ENCODE results near the gene ZNF581. TPM values are rescaled to one million over a fixed set of nuclear protein-coding genes. Genes with fewer than 3 reads are reported as not detected.

Gene ZNF581
- polyA plus RNA-seq, 1 donor, result 30.1 TPM

DNA sequence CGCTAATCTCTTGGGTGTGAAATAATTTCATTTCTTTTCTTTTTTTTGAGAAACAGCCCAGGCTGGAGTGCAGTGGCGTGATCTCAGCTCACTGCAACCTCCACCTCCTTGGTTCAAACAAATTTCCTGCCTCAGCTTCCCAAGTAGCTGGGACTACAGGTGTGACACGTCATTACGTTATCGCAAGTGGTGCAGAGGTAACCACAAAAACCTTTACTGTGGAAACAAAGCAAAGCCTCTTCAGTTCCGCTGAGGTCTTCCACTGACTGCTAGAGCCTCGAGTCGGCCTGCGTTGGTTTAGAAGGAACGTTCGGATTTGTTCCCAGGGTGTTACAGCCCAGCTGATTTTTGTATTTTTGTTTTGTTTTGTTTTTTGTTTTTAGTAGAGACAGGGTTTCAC lies 17.1 kb upstream of the ZNF581 start:
- DNase-seq (ENCODE audit: low read depth), result no peak

DNA sequence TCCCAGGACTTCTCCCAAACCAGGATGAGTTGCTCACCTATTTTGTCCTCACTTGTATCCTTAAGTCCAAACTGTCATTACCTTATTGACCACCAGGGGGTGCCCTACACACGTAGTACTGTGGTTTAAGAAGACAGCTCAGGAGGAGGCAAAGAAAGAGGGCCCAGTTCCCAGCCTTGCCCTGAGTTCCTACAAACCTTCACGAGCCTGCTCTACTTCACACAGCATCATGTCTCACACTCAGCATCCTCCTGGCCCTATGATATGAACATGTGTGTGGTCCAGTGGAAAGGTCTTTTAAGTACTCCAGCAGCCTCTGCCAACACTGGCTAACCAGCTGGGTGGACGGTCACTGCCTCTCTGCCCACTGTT lies 11.0 kb upstream of the ZNF581 start:
- peak; percentile 81 for DNase-seq (ENCODE audit: low read depth)

DNA sequence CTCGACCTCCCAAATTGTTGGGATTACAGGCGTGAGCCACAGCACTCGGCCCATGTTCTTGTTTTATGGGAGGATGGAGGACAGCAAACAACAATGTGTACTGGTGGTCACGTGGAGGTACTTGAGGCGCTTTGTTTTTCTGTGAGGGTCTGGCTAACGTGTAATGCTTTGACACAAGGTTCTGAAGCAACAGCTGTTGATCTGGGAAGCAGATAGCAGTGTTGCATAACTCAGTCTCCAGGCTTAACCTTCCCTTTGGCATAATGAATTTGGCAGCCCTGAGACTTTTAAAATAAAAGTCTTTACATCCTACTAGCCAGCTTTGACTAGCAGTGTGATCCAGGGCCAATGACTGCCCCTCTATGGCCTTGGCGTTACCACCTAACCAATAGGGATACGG lies 9.6 kb upstream of the ZNF581 start:
- DNase-seq (ENCODE audit: low read depth), result no peak

DNA sequence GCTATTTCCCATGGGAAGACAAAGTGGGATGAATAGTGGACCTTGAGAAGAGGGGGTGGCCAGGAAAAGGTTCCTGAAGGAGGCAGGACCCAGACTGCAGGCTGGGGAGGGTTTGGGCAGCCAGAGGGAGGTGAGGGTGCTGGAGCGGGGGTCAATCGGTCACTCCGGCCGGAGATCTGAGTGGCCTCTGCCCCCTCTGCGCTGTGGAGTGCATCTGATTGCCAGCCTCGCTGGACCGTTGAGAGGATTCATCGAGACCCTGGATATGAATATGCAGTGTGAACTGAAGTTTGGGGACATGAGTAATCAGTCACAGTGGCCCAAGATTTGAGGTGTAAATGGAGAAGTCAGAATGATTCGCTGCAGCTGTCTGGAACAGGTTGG lies 8.1 kb upstream of the ZNF581 start:
- DNase-seq (ENCODE audit: low read depth), result no peak

DNA sequence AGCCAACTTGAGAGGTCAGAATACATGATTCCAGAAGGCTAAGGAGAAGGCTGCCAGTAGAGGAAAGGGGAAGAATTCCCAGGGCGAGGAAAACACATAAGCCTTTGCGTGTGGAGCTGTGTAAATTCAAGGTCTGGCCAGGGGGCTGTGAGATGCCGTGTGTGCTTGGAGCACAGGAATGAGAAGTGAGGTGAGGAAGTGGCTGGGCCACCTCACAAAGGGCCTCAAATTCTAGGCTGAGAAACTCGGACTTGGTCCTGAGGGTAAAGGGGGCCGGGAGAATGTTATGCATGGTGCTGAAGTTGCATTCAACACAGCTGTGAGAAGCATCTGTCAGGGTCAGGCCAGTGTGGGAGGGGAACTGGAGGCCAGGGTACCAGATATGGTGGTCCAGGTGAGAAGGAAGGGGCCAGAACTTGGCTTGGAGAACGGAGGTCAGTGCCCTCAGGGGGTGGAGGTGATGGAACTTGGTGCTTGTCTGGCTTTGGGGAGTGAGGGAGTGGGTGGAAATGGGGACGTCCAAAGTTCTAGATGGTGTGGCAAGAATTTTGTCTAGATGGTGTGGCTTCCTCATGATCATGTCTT lies 7.5 kb upstream of the ZNF581 start:
- no peak for DNase-seq (ENCODE audit: low read depth)

DNA sequence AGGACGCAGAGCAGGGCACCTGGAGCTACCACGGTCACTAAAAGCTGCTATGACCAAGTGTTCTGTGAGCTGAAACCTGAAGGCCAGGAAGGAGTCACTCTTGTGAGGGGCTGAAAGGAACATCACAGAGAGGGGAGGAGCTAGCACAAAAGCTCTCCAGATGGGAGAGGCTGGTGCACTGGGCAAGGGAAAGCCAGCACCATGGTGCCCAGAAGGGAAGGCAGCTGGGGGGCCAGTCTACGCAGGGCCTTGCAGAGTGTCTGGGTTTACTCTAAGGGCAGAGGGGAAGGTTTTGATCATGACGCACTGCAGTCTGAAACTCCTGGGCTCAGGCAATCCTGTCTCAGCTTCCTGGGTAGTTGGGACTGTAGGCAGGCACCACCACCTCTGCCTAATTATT lies 6.7 kb upstream of the ZNF581 start:
- DNase-seq (ENCODE audit: low read depth), result no peak

DNA sequence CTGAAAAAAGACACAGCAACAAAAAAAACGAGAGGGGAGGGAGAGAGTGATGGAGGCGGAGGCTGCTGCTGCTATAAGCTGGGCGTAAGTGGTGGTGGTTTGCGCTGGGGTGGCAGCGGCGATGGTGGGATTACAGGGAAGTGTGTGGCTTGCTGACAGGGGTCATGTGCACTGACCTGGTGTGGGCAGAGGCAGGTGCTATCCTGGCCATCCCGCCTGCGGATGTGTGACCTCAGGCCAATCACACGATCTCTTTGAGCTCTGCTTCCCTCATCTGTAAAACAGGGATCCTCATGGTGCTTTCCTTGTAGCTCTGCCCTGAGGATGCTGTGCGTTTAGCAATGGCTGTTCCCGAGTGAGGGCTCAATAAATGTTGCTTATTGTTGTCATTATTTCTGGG lies 5.9 kb upstream of the ZNF581 start:
- no peak for DNase-seq (ENCODE audit: low read depth)

DNA sequence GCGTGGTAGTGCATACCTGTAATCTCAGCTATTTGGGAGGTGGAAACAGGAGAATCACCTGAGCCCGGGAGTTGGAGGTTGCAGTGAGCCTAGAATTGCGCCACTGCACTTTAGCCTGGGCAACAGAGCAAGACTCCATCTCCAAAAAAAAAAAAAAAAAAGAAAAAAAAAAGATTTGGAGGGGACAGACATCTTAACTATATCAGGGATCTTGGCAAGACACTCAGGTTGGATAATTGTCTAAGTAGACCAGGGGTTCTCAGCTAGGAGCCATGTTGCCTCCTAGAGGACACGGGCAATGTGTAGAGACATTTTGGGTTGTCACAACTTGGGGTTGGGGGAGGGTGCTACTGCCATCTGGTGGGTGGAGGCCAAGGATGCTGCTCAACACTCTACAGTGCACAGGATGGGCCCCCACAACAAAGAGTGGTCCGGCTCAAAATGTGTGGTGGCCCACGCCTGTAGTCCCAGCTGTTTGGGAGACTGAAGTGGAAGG lies 4.5 kb upstream of the ZNF581 start:
- no peak for DNase-seq (ENCODE audit: low read depth)

DNA sequence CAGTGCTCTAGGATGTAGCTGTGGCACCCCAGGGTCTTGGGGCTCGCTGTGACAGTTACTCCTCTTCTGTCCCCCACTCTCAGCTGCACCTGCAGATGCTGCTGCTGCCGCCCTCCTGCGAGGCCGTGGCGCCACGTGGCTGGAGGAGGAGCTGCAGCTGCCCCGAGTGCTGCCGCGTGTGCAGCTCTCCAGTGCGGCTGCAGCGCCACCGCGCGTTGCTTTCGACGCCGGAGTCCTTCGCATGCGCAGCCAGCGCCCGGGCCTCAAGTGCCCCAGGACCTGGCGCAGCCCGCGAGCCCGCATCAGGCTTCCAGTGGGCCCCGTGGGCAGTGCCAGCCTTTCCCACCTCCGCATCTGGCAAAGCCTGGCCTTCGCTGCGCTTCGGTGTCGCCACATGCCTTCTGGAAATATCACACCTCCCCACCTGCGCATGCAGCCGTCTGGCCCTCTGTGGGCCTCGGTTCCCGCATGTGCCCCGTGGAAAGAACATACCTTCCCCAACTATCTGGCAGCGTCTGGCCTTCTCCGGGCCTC lies 3.3 kb upstream of the ZNF581 start:
- DNase-seq (ENCODE audit: low read depth), result no peak

DNA sequence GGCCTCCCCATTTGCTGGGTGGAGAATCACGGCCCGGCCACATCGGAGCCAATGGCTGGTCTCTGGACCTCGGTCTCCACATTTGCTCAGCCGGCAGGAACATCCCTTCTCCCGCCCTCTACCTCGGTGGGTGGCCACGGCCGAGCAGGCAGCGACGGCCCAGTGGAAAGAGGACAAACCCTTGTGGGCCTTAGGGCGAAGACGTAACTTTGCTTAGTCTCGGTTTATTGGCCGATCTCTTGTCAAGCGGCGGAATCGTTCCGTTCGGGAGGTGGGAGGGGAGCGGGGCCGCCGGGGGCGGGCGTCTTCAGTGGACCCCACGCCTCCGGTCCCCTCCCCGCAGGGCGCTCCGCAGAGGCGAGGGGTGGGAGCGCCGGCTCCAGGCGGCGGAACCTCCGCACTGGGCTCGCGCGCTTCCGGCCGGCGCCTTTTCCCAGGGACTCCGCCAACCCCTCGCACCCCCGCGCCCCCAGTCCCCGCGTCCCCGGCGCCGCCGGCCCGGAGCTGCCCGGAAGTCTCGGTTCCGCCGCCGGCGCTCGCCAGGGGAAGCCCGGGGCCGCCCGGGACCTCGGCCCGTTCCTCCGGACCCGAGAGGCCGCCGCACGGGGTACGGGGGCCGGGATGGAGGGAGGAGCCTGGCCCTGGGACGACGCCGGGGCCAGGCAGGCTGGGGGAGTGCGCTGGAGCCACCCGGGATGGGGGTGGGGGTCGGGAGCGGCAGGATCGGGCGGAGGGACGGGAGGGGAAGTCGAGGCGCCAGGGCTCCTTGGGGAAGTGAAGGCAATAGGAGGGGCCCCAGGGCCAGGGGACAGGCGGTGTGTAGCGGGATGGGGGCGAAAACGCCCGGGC lies 2.6 kb upstream of the ZNF581 start, which contains the start of gene ZNF580:
TSS of gene ZNF580 (plus strand) at position 426 of the 849 bp plus-strand sequence. CDS start 1,507 bp downstream, outside the sequence.
- DNase-seq (ENCODE audit: low read depth), result no peak

DNA sequence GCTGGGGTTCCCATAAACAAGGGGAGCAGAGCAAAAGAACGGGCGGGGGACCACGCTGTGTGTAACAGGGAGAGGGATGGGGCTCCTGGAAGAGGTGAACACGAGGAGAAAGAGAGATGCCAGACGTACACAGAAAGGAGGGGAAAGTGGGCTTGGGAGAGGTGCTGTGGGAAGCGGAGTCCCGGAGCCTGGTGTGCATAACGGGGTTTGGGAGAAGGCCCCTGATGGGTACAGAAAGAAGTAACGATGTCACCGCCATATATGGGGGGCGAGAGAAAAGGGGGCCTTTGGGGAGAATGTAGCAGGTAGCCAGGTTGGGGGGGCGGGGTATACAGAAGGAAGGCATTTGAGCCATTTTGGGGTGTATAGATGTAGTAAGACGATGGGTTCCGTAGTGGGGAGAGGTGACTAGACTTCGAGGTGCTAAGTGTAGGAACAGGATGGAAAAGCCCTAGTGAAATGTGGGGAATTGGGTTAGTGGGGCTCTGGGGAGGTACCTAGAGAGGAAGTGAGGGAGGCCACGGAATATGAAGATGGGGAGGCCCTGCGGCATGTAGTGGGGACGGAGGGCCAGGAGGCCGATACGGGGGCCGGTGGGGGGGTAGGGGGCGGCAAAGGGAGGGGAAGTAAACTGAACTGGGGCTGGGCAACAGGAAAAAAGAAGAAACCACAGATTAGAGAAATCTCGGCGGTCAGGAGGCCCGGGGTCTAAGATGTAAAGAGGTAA lies 1.9 kb upstream of the ZNF581 start:
- no peak for DNase-seq (ENCODE audit: low read depth)

DNA sequence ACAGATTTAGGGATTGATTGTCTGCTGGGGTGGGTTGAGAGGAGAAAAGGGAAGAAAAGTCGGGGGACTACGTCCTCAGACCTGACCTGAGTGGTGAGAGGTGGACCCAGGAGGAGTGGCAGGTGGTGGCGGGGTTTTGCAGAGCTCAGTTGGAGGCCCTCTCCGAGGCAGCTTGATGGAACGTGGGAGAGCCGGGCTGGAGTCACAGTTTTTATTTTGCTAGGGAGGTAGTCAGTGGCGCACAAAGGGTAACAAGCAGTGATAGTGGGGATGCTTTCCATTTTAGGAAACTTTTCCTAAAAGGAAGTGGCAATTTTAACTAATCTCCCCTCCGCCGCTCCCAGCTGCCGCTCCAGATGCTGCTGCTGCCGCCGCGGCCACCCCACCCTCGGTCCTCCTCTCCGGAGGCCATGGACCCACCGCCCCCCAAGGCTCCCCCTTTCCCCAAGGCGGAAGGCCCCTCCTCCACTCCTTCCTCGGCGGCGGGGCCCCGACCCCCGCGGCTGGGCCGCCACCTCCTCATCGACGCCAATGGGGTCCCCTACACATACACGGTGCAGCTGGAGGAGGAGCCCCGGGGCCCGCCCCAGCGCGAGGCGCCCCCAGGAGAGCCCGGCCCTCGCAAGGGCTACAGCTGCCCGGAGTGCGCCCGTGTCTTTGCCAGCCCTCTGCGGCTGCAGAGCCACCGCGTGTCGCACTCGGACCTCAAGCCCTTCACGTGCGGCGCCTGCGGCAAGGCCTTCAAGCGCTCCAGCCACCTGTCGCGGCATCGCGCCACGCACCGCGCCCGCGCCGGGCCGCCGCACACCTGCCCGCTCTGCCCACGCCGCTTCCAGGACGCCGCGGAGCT lies 1.1 kb upstream of the ZNF581 start:
- DNase-seq (ENCODE audit: low read depth), result no peak

DNA sequence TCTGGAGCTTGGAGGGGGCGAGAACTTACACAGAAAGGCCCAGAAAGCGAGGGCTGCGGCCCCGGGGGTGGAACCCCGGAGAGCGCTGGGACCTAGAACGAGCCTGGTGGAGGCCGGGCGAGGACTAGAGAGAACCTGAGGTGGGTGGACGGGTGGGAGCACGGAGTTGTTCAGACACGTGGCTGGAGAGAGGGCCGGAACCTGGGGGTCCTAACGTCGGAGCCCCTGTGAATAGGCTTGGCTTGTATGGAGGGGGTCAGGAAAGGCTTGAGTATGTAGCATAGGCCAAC lies 383 bp downstream of the ZNF581 start:
- DNase-seq (ENCODE audit: low read depth), result no peak

DNA sequence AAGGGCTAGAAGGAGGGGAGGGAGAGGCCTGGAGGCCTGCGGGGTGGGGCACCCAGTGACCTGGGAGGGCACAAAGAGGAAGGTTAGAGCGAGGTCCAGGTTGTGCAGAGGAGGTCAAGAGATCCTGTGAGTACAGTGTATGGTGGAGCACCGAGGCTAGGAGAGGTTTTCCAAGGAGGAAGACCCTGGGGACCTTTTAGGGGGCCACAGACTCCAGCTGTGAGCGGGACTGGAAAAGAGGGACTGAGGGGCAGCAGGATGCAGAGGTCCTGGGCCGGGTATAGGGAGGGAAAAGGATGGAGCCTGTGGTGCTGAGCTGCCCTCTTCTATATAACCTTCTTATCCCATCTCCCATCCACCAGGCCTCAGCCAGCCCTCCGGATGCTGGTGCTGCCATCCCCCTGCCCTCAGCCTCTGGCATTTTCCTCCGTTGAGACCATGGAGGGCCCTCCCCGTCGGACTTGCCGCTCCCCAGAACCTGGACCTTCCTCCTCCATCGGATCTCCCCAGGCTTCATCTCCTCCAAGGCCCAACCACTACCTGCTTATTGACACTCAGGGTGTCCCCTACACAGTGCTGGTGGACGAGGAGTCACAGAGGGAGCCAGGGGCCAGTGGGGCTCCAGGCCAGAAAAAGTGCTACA lies 863 bp downstream of the ZNF581 start:
- no peak for DNase-seq (ENCODE audit: low read depth)

DNA sequence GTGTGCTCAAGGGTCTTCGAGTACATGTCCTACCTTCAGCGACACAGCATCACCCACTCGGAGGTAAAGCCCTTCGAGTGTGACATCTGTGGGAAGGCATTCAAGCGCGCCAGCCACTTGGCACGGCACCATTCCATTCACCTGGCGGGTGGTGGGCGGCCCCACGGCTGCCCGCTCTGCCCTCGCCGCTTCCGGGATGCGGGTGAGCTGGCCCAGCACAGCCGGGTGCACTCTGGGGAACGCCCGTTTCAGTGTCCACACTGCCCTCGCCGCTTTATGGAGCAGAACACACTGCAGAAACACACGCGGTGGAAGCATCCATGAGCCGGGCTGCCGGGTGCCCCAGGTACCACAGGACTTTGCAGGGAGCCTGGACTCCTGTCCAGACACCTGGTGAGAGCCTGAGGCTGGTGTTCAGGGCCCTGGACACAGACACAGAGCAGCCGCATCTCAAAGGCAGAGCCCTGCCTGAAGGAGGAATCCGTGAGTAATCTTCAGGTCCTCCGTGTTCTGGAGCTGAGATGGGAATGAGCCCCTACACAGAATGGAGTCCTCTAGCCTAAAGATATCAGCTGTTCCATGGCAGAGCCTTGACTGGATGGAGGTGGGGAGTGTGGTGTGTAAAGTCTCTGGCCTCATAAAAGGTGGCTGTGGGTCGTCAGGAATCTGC lies 1.5 kb downstream of the ZNF581 start:
- no peak for DNase-seq (ENCODE audit: low read depth)

DNA sequence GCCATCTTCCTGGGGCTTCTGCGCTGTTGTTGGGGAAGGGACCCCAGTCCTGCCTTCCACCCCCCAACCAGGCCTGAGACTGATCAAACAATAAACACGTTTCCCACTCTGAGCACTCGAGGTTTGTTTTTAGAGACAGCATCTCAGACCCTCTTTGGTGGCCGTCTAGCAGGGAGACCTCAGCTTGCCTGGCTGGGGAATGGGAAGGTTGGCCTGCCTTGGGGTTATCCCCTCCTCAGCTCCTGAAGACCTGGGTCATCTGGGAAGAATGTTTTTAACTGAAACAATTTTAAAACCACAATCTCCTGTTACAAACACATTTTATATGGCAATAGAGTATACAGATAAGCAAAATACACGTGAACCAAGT lies 2.0 kb downstream of the ZNF581 start:
- DNase-seq (ENCODE audit: low read depth), result no peak

DNA sequence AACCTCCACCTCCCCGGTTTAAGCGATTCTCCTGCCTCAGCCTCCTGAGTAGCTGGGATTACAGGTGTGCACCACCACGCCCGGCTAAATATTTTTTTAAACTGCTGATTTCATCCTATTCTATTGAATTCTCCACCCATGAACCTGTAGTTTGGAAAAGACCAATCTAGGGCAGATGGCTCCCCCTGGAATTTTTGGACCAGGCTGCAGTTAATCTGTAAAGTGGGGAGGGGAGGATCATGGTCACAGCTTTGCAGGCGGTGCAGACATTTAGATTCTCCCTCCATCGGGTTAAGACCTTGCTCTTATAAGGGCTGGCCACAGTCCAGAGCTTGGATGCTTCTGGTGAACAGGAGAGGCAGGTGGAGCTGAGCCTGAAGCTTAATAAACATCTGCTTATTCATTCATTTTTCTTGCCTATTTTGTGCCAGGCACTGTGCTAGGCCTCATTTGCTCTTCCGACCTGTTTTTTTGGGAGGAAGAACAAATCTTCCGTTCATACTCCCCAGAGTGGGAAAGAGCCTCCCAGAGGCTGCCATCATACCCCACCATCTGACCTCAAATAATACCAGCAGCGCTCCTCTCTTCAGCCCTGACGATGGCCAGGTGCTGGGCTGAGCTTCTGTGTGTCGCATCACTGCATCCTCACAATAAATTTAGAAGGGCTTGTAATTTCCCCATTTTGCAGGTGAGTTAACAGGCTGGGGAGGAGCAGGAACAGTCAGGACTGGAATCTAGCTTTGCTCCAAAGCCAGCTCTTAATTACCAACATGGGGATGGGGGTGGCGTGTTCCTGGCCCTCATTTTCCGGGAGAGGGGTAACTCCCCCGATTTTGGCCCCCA lies 3.7 kb downstream of the ZNF581 start:
- DNase-seq (ENCODE audit: low read depth), result no peak

DNA sequence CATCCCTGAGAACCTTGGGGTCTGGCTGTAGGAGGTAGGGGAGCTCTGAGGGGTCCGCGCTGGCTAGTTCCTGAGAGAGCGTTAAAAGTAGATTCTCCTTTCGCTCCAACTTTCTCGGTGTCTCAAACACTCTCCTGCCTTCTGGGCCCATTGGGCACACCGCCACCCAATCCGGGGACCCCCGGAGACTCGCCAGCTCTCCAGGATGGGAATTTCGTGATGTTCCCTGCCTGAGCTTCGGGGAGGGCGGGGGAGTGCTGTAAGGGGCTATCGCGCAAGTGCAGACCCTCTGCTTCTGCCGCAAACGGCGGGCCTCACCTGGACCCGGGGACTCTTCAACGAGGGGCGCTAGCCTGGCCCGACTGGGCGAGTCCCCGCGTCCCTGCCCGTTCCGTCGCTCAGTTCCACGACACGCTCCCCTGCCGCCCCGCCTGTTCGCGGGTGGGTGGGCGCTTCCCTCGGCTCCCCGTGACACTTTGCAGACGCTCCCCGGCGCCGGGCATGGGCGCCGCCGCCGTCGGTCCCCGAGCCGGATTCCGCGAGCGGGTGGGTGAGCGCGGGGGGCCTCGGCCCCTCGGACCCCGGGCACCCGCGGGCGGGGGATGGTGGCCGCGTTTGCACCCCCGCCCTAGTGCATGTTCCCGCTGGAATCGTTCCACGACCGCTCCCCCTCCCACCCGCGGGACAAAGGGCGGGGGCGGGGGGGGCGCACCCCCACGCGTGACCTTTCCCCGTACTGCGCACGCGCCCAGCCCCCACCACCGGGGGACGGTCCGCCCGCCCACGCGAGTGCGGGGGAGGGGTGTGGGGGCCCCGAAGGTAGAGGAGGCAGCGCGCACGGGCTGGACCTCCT lies 4.5 kb downstream of the ZNF581 start, which contains the start of gene CCDC106:
TSS of gene CCDC106 (plus strand) at position 481 of the 853 bp plus-strand sequence. CDS start 835 bp downstream, outside the sequence.
- DNase-seq (ENCODE audit: low read depth), result no peak

All from forelimb muscle (tissue), 1 donor.